ENCODE measurements around the gene PRXL2C. TPM values are rescaled to one million over a fixed set of nuclear protein-coding genes. Genes with fewer than 3 reads are reported as not detected.

The PRXL2C gene
- total RNA-seq, 1 experiment from 2014 or later = 15.2 TPM

DNA sequence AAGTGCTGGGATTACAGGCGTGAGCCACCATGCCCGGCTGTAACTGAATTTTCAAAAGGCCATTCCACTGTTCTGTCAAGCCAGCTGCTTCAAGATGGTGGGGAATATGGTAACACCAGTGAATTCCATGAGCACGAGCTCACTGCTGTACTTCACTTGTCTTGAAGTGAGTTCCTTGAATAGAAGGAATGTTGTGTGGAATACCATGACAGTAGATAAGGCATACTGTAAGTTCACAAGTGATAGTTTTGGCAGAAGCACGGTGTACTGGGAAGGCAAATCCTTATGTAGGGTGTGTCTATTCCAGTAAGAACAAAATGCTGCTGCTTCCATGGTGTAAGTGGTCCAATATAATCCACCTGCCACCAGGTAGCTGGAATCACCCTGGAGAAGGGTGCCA, 6.6 kb upstream of the PRXL2C start:
- TF ChIP-seq EZH2 (IDR thresholded peaks at IDR 0.05; ENCODE audit: low read length, unreplicated experiment) (no peak), EZH2phosphoT487 (IDR thresholded peaks at IDR 0.05; ENCODE audit: borderline replicate concordance, low read length) (no peak)
- TF ChIP-seq, protein P1, sequence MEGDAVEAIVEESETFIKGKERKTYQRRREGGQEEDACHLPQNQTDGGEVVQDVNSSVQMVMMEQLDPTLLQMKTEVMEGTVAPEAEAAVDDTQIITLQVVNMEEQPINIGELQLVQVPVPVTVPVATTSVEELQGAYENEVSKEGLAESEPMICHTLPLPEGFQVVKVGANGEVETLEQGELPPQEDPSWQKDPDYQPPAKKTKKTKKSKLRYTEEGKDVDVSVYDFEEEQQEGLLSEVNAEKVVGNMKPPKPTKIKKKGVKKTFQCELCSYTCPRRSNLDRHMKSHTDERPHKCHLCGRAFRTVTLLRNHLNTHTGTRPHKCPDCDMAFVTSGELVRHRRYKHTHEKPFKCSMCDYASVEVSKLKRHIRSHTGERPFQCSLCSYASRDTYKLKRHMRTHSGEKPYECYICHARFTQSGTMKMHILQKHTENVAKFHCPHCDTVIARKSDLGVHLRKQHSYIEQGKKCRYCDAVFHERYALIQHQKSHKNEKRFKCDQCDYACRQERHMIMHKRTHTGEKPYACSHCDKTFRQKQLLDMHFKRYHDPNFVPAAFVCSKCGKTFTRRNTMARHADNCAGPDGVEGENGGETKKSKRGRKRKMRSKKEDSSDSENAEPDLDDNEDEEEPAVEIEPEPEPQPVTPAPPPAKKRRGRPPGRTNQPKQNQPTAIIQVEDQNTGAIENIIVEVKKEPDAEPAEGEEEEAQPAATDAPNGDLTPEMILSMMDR (conservative IDR thresholded peaks at IDR 0.05; ENCODE audit: low read depth, low read length) = no peak
- no peak overlapping the region for H2AFZ ChIP-seq (ENCODE audit: low read length)
- CTCF ChIA-PET = no interaction called here

DNA sequence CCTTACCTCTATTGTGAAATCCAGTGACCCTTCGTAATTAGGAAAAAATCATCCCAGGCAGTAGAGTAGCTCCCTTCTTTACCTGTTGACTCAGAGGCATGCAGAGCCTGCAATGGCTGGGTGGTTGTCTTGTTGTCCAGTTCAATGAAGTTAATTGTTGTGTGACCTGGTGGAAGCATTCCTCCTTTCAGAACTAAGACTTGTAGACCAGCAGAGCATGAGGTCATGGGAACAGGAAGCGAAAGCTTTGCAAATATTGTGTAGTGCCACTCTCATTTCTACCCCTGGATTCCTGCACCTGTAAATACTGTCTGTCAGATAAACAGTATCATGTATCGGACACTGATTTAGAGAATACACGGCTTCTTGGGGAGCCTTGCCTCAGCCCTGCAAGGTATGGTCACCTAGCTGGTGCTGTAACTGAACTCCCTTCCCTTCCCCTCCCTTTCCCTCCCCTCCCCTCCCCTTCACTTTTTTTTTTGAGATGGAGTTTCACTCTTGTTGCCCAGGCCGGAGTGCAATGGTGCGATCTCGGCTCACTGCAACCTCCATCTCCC, 5.7 kb upstream of the PRXL2C start:
- Histone ChIP-seq H3K4me2 (ENCODE audit: low read length) (no peak overlapping the region), H3K27me3 (ENCODE audit: low read length) (no peaks in the 10 kb centered on the region), H3K9me3 (ENCODE audit: low read length) (no peaks in the 10 kb centered on the region), H3K9me2 (replicated peaks; ENCODE audit: low read length) (no peaks in the 10 kb centered on the region), H3K36me3 (ENCODE audit: low read depth, low read length) (no peaks in the 10 kb centered on the region), H3K9ac (ENCODE audit: low read length) (no peak overlapping the region), H3K4me1 (ENCODE audit: insufficient read depth, low read length) (0 out of 2 replicates have a peak, but pooled peaks cover 11% of the 10 kb centered on the region), H3K27ac (ENCODE audit: low read length) (no peak overlapping the region), H3K79me2 (ENCODE audit: low read length) (no peaks in the 10 kb centered on the region), H3K4me3 (ENCODE audit: low read length) (no peak overlapping the region), H4K20me1 (ENCODE audit: low read length) (no peaks in the 10 kb centered on the region), H3F3A (ENCODE audit: low read length, unreplicated experiment) (no peaks in the 10 kb centered on the region), H2AFZ (ENCODE audit: low read length) (no peak overlapping the region)
- ChIA-PET POLR2A (ENCODE audit: unreplicated experiment) (no interaction called here), CTCF (no interaction called here)
- TF ChIP-seq, protein P1 (conservative IDR thresholded peaks at IDR 0.05; ENCODE audit: low read depth, low read length) = no peak
- TF ChIP-seq EZH2phosphoT487 (IDR thresholded peaks at IDR 0.05; ENCODE audit: borderline replicate concordance, low read length) (no peak), EZH2 (IDR thresholded peaks at IDR 0.05; ENCODE audit: low read length, unreplicated experiment) (no peak)
- DNase-seq = no peak
- intact Hi-C loops (cut with micrococcal nuclease) = loop anchor here (10.0 kb wide), 1 partner anchor 426 kb away; no protein-coding TSS in a partner anchor
- no peak for ATAC-seq
- BruUV-seq (replicated peaks) = no TSS peak

More for the DNA sequence above, 6.6 kb upstream of the PRXL2C start:
- Histone ChIP-seq H3K27ac (ENCODE audit: low read length) (no peak overlapping the region), H3K4me3 (ENCODE audit: low read length) (no peak overlapping the region), H3K4me1 (ENCODE audit: insufficient read depth, low read length) (0 out of 2 replicates have a peak, but pooled peaks cover 4% of the 10 kb centered on the region), H3K4me2 (ENCODE audit: low read length) (no peak overlapping the region), H3K9me2 (replicated peaks; ENCODE audit: low read length) (no peaks in the 10 kb centered on the region), H3K9me3 (ENCODE audit: low read length) (no peaks in the 10 kb centered on the region), H3K9ac (ENCODE audit: low read length) (no peak overlapping the region), H3F3A (ENCODE audit: low read length, unreplicated experiment) (no peaks in the 10 kb centered on the region), H3K27me3 (ENCODE audit: low read length) (no peaks in the 10 kb centered on the region), H4K20me1 (ENCODE audit: low read length) (no peaks in the 10 kb centered on the region), H3K79me2 (ENCODE audit: low read length) (no peaks in the 10 kb centered on the region), H3K36me3 (ENCODE audit: low read depth, low read length) (no peaks in the 10 kb centered on the region)
- no TSS peak for BruUV-seq (replicated peaks)
- POLR2A ChIA-PET (ENCODE audit: unreplicated experiment) = interaction anchor here (0.6 kb wide), 1 partner anchor 211 kb away, joined by 3 read pairs; no protein-coding TSS in a partner anchor
- intact Hi-C loops (cut with micrococcal nuclease) = loop anchor here (10.0 kb wide), 1 partner anchor 427 kb away; no protein-coding TSS in a partner anchor
- DNase-seq (no peak), ATAC-seq (no peak)
